Measurements from ENCODE around the gene RILP.

DNA sequence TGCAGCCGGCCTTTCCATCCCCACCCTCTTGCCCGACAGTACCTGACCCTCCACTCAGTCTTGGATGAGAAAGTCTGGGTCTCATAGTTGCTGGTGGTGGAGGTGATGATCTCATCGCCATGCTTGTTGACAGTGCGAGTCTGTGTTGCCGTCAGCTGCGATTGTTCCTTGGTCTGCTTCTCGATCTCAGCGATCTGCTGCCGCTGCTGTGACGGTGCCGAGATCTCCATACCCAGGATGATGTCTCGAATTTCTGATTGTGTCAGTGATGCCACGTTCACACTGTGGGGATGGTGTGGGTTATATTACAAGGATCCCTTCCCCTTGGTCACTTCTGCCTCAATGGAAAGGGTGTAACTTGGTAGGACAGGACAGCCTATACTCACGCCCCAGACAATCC, 4.1 kb upstream of the RILP start:
- TF ChIP-seq, protein P1, sequence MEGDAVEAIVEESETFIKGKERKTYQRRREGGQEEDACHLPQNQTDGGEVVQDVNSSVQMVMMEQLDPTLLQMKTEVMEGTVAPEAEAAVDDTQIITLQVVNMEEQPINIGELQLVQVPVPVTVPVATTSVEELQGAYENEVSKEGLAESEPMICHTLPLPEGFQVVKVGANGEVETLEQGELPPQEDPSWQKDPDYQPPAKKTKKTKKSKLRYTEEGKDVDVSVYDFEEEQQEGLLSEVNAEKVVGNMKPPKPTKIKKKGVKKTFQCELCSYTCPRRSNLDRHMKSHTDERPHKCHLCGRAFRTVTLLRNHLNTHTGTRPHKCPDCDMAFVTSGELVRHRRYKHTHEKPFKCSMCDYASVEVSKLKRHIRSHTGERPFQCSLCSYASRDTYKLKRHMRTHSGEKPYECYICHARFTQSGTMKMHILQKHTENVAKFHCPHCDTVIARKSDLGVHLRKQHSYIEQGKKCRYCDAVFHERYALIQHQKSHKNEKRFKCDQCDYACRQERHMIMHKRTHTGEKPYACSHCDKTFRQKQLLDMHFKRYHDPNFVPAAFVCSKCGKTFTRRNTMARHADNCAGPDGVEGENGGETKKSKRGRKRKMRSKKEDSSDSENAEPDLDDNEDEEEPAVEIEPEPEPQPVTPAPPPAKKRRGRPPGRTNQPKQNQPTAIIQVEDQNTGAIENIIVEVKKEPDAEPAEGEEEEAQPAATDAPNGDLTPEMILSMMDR (IDR thresholded peaks at IDR 0.05 in 2 of 3, conservative IDR thresholded peaks at IDR 0.05 in 1 of 3; ENCODE audit: borderline replicate concordance in 1 of 3, insufficient read depth in 1 of 3, low read depth in 2 of 3, low read length in 2 of 3), result no peak
- no peak for TF ChIP-seq CEBPB (IDR thresholded peaks at IDR 0.05; ENCODE audit: low read depth)
- TF ChIP-seq, protein P2, sequence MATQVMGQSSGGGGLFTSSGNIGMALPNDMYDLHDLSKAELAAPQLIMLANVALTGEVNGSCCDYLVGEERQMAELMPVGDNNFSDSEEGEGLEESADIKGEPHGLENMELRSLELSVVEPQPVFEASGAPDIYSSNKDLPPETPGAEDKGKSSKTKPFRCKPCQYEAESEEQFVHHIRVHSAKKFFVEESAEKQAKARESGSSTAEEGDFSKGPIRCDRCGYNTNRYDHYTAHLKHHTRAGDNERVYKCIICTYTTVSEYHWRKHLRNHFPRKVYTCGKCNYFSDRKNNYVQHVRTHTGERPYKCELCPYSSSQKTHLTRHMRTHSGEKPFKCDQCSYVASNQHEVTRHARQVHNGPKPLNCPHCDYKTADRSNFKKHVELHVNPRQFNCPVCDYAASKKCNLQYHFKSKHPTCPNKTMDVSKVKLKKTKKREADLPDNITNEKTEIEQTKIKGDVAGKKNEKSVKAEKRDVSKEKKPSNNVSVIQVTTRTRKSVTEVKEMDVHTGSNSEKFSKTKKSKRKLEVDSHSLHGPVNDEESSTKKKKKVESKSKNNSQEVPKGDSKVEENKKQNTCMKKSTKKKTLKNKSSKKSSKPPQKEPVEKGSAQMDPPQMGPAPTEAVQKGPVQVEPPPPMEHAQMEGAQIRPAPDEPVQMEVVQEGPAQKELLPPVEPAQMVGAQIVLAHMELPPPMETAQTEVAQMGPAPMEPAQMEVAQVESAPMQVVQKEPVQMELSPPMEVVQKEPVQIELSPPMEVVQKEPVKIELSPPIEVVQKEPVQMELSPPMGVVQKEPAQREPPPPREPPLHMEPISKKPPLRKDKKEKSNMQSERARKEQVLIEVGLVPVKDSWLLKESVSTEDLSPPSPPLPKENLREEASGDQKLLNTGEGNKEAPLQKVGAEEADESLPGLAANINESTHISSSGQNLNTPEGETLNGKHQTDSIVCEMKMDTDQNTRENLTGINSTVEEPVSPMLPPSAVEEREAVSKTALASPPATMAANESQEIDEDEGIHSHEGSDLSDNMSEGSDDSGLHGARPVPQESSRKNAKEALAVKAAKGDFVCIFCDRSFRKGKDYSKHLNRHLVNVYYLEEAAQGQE (IDR thresholded peaks at IDR 0.05; ENCODE audit: low read depth), result no peak
- TF ChIP-seq SIN3A (IDR thresholded peaks at IDR 0.05; ENCODE audit: low read depth), result no peak
- no peak for TF ChIP-seq POLR2AphosphoS5 (IDR thresholded peaks at IDR 0.05; ENCODE audit: low read depth, low read length)
- TF ChIP-seq JUND (IDR thresholded peaks at IDR 0.05), result no peak
- TF ChIP-seq EZH2phosphoT487 (IDR thresholded peaks at IDR 0.05; ENCODE audit: borderline replicate concordance), result no peak

Data from HCT116 (cell line).